ENCODE data around the gene OR5A2. TPM values are rescaled to one million over a fixed set of nuclear protein-coding genes. Genes with fewer than 3 reads are reported as not detected.
"Not testable (repeated sequence)": the region's sequence is repeated elsewhere in the genome, so short reads cannot be mapped to it uniquely, and the experiment has no call there.

Gene OR5A2
- total RNA-seq, 6 experiments from 2014 or later: not detected

GRCh38 chr11:59394186-59394585 lies 32.0 kb downstream of the OR5A2 start:
- DNase-seq: no peak
- no peaks in the 10 kb centered on the region for H3K27me3 Mint-ChIP-seq (ENCODE audit: insufficient read depth)
- H3K36me3 Mint-ChIP-seq (ENCODE audit: low read depth): no peaks in the 10 kb centered on the region
- no peak overlapping the region for H3K4me3 Mint-ChIP-seq
- TF ChIP-seq CTCF (IDR thresholded peaks at IDR 0.05): no peak
- no peak overlapping the region for H3K27ac Mint-ChIP-seq
- no peaks in the 10 kb centered on the region for H3K4me1 Mint-ChIP-seq (ENCODE audit: low read depth)
- peaks cover 11% of the 10 kb centered on the region for H3K9me3 Mint-ChIP-seq

- H3K27me3 Mint-ChIP-seq (ENCODE audit: insufficient read depth): no peaks in the 10 kb centered on the region
- DNase-seq: no peak
- TF ChIP-seq CTCF (IDR thresholded peaks at IDR 0.05): no peak
- no peak overlapping the region for H3K27ac Mint-ChIP-seq
- H3K4me1 Mint-ChIP-seq (ENCODE audit: low read depth): no peaks in the 10 kb centered on the region
- no peaks in the 10 kb centered on the region for H3K36me3 Mint-ChIP-seq (ENCODE audit: low read depth)
- no peak overlapping the region for H3K4me3 Mint-ChIP-seq
- peaks cover 15% of the 10 kb centered on the region for H3K9me3 Mint-ChIP-seq
Measured at GRCh38 chr11:59380263-59381059, 45.8 kb downstream of the OR5A2 start.

- H3K4me3 Mint-ChIP-seq; H3K36me3 Mint-ChIP-seq (ENCODE audit: low read depth); H3K27me3 Mint-ChIP-seq (ENCODE audit: insufficient read depth); DNase-seq; H3K27ac Mint-ChIP-seq; H3K4me1 Mint-ChIP-seq (ENCODE audit: low read depth): not testable (repeated sequence)
- H3K9me3 Mint-ChIP-seq: peaks cover 26% of the 10 kb centered on the region
Measured at GRCh38 chr11:59372324-59372723, 53.9 kb downstream of the OR5A2 start.

- H3K27me3 Mint-ChIP-seq (ENCODE audit: insufficient read depth): peaks cover 2% of the 10 kb centered on the region; the same call in 1 of the 2 replicates
- no peak for TF ChIP-seq CTCF (IDR thresholded peaks at IDR 0.05)
- no peaks in the 10 kb centered on the region for H3K4me1 Mint-ChIP-seq (ENCODE audit: low read depth)
- no peaks in the 10 kb centered on the region for H3K36me3 Mint-ChIP-seq (ENCODE audit: low read depth)
- peaks cover 38% of the 10 kb centered on the region for H3K9me3 Mint-ChIP-seq
- no peak overlapping the region for H3K4me3 Mint-ChIP-seq
- no peak for DNase-seq
- no peak overlapping the region for H3K27ac Mint-ChIP-seq
Measured at GRCh38 chr11:59368238-59369022, 57.8 kb downstream of the OR5A2 start.

Other genes starting within 250 kb of the OR5A2 start
- gene MPEG1, start 213.5 kb downstream of the OR5A2 start, total RNA-seq (2021; fragmentation: NEBNext Ultra II Directional; extraction: Animal tissue kit (Norgen Biotek cat#: 25700)): not detected
- not detected for gene OR5AN1, start 67.5 kb downstream of the OR5A2 start, total RNA-seq (2021; fragmentation: NEBNext Ultra II Directional; extraction: Animal tissue kit (Norgen Biotek cat#: 25700))
- gene OR5A1, start 10.1 kb upstream of the OR5A2 start, total RNA-seq (2021; fragmentation: NEBNext Ultra II Directional; extraction: Animal tissue kit (Norgen Biotek cat#: 25700)): not detected
- gene OR4D6, start 30.5 kb upstream of the OR5A2 start, total RNA-seq (2021; fragmentation: NEBNext Ultra II Directional; extraction: Animal tissue kit (Norgen Biotek cat#: 25700)): not detected
- not detected for gene OR4D10, start 46.9 kb upstream of the OR5A2 start, total RNA-seq (2021; fragmentation: NEBNext Ultra II Directional; extraction: Animal tissue kit (Norgen Biotek cat#: 25700))
- gene OR4D11, start 77.2 kb upstream of the OR5A2 start, total RNA-seq (2021; fragmentation: NEBNext Ultra II Directional; extraction: Animal tissue kit (Norgen Biotek cat#: 25700)): not detected
- gene OR4D9, start 85.1 kb upstream of the OR5A2 start, total RNA-seq (2021; fragmentation: NEBNext Ultra II Directional; extraction: Animal tissue kit (Norgen Biotek cat#: 25700)): not detected
- 10 to 100 TPM; 39.0 to 45.6 (median 42.9) TPM for gene OSBP, start 189.4 kb upstream of the OR5A2 start, total RNA-seq (2021; fragmentation: NEBNext Ultra II Directional; extraction: Animal tissue kit (Norgen Biotek cat#: 25700))
- gene PATL1, start 242.6 kb upstream of the OR5A2 start, total RNA-seq (2021; fragmentation: NEBNext Ultra II Directional; extraction: Animal tissue kit (Norgen Biotek cat#: 25700)): 10 to 100 TPM; 29.0 to 40.3 (median 35.2) TPM